ENCODE results near the gene ELF4. TPM values are rescaled to one million over a fixed set of nuclear protein-coding genes. Genes with fewer than 3 reads are reported as not detected.

The ELF4 gene
- total RNA-seq, 1 experiment from 2014 or later, result 1.9 TPM

Other genes with a start within 250 kb of the ELF4 start
- gene UTP14A, start 204.3 kb downstream of the ELF4 start, total RNA-seq (2021), result 15.8 to 17.4 TPM (median 16.4 TPM) in 3 replicates
- gene BCORL1, start 127.9 kb downstream of the ELF4 start, total RNA-seq (2021), result 9.3 to 12.0 TPM (median 9.6 TPM) in 3 replicates
- 53.5 to 55.9 TPM (median 55.0 TPM) in 3 replicates for gene AIFM1, start 55.3 kb upstream of the ELF4 start, total RNA-seq (2021)
- gene RAB33A, start 61.5 kb upstream of the ELF4 start, total RNA-seq (2021), result 2.1 to 3.1 TPM (median 3.0 TPM) in 3 replicates
- 11.8 to 15.0 TPM (median 12.1 TPM) in 3 replicates for gene ZNF280C, start 158.4 kb upstream of the ELF4 start, total RNA-seq (2021)
- 14.5 to 21.2 TPM (median 16.1 TPM) in 3 replicates for gene SLC25A14, start 229.4 kb upstream of the ELF4 start, total RNA-seq (2021)

Data from WTC11 (cell line).